HepG2 (cell line): ENCODE data around the gene CCM2L. TPM values are rescaled to one million over a fixed set of nuclear protein-coding genes. Genes with fewer than 3 reads are reported as not detected.

ENCODE experiments used
- ATAC-seq: fragments of 200-7000 bp; cut with Tn5 transposase; 3 replicates; pipeline ENCODE4 v1.9.1; 2020; ENCODE audit warnings: mild to moderate bottlenecking, moderate library complexity
- BruUV-seq: library from RNA; stranded (reverse); fragments of 400-500 nt; replicated peaks from 2 replicates; lab custom pipeline; 2021; lab: Mats Ljungman, UMichigan
- CTCF ChIA-PET: fragments of 300-600 bp; formaldehyde crosslinking; extraction: SDS; loops from one replicate; lab custom pipeline; 2021; ENCODE audit warnings: low total read pairs, inconsistent platforms, low intra/inter-chr PET ratio; lab: Yijun Ruan, JAX
- POLR2A ChIA-PET: fragments of 350-600 bp; sonication (Branson Sonifier 250); formaldehyde crosslinking; loops from one replicate; lab custom pipeline; 2020; ENCODE audit warnings: antibody characterized with exemption, inconsistent platforms; lab: Yijun Ruan, JAX
- DNase-seq: peaks from one replicate; pipeline ENCODE4 v3.0.0-alpha.2; 2015; ENCODE audit warnings: low spot score
- FAIRE-seq: peaks from 3 replicates; lab custom pipeline; 2011; peaks lifted over from hg19 to GRCh38; lab: Jason Lieb, UNC
- H2AFZ ChIP-seq: one replicate; pipeline ENCODE4 v1.6.1; 2011; ENCODE audit warnings: low read length, inconsistent platforms
- H3K27ac ChIP-seq: fragments of 300-600 bp; 3 replicates; pipeline ENCODE4 v1.8.0; 2011; ENCODE audit warnings: mixed run types, mild to moderate bottlenecking, mixed read lengths, low read length, inconsistent platforms; ENCODE audit not compliant: insufficient read depth; ENCODE audit errors: extremely low read length
- H3K27me3 ChIP-seq, 2 experiments: fragments of 200-600 bp in 1 of 2; 2 replicates in 1 of 2; 3 replicates in 1 of 2; pipeline versions ENCODE4 v1.6.0 to v1.8.0; 2011; ENCODE audit warnings: low read length in 2 of 2, mild to moderate bottlenecking in 2 of 2, moderate library complexity in 2 of 2, inconsistent platforms in 1 of 2; ENCODE audit not compliant: insufficient read depth in 2 of 2, control insufficient read depth in 1 of 2
- H3K36me3 ChIP-seq, 2 experiments: fragments of 200-600 bp in 1 of 2; replicated peaks in 1 of 2; 2 replicates in 1 of 2; 3 replicates in 1 of 2; pipeline versions ENCODE4 v1.5.1 to v1.8.0; 2011; ENCODE audit warnings: low read length in 2 of 2, inconsistent platforms in 1 of 2; ENCODE audit not compliant: insufficient read depth in 2 of 2, control insufficient read depth in 1 of 2
- H3K4me1 ChIP-seq: 2 replicates; pipeline ENCODE4 v1.5.1; 2012; ENCODE audit warnings: low read length, inconsistent platforms; ENCODE audit not compliant: insufficient read depth
- H3K4me2 ChIP-seq: 2 replicates; pipeline ENCODE4 v1.6.0; 2011; ENCODE audit warnings: low read depth, low read length, inconsistent platforms
- H3K4me3 ChIP-seq, 3 experiments: fragments of 200-600 bp in 1 of 3; sonication (generic), shearing (Covaris generic) in 1 of 3; replicated peaks in 1 of 3; 2 replicates each; pipeline ENCODE4 v1.5.1; 2011 to 2016; ENCODE audit warnings: low read length in 3 of 3, inconsistent platforms in 2 of 3, low read depth in 2 of 3, mild to moderate bottlenecking in 2 of 3, control low read depth in 1 of 3, mixed read lengths in 1 of 3; ENCODE audit not compliant: insufficient read depth in 1 of 3
- H3K79me2 ChIP-seq: one replicate; pipeline ENCODE4 v1.6.1; 2011; ENCODE audit warnings: low read length, inconsistent platforms; ENCODE audit not compliant: insufficient read depth
- H3K9ac ChIP-seq: 2 replicates; pipeline ENCODE4 v1.6.0; 2011; ENCODE audit warnings: mild to moderate bottlenecking, low read depth, low read length, inconsistent platforms; ENCODE audit not compliant: insufficient read depth
- H3K9me3 ChIP-seq: 2 replicates; pipeline ENCODE4 v1.5.1; 2012; ENCODE audit warnings: mild to moderate bottlenecking, low read length
- H4K20me1 ChIP-seq: 2 replicates; pipeline ENCODE4 v1.6.0; 2011; ENCODE audit warnings: inconsistent platforms, mild to moderate bottlenecking, low read length, moderate library complexity; ENCODE audit not compliant: insufficient read depth
- AHR ChIP-seq: IDR thresholded peaks from 2 replicates; pipeline ENCODE4 v1.6.1; 2018; ENCODE audit warnings: missing genetic modification reagents, missing compliant biosample characterization
- ATF7 ChIP-seq, 2 experiments: fragments of 450-650 bp in 1 of 2; sonication (generic) in 1 of 2; formaldehyde crosslinking in 1 of 2; IDR thresholded peaks; 2 replicates each; pipeline versions ENCODE4 v1.4.0 to v1.6.1; 2016 to 2020; ENCODE audit warnings: antibody characterized with exemption in 1 of 2, mild to moderate bottlenecking in 1 of 2, missing genetic modification reagents in 1 of 2
- IKZF1 ChIP-seq: fragments of 450-650 bp; IDR thresholded peaks from 2 replicates; pipeline ENCODE4 v1.7.1; 2016
- MXD1 ChIP-seq: sonication (generic); formaldehyde crosslinking; IDR thresholded peaks from 2 replicates; pipeline ENCODE4 v1.4.0; 2020; ENCODE audit warnings: mild to moderate bottlenecking, missing genetic modification reagents
- TBL1XR1 ChIP-seq: fragments of 150-350 bp; IDR thresholded peaks from 2 replicates; pipeline ENCODE4 v1.6.1; 2014; ENCODE audit warnings: borderline replicate concordance, low read length; ENCODE audit not compliant: partially characterized antibody
- ZNF276 ChIP-seq: sonication (generic); formaldehyde crosslinking; IDR thresholded peaks from 2 replicates; pipeline ENCODE4 v1.4.0; 2020; ENCODE audit warnings: mild to moderate bottlenecking, low read depth, missing genetic modification reagents
- ZNF598 ChIP-seq: sonication (generic); formaldehyde crosslinking; IDR thresholded peaks from 2 replicates; pipeline ENCODE4 v1.5.1; 2020; ENCODE audit warnings: mild to moderate bottlenecking, missing genetic modification reagents, borderline replicate concordance
- ZNF629 ChIP-seq: sonication (generic); formaldehyde crosslinking; conservative IDR thresholded peaks from 2 replicates; pipeline ENCODE4 v1.5.0; 2020; ENCODE audit warnings: missing genetic modification reagents
- ZNF672 ChIP-seq: sonication (generic); formaldehyde crosslinking; IDR thresholded peaks from 2 replicates; pipeline ENCODE4 v1.8.1; 2022; ENCODE audit warnings: missing genetic modification reagents
- WGBS: methylation state at CpG from one replicate; pipeline ENCODE4 v1.1.6; 2017; ENCODE audit warnings: low lambda C conversion rate; 5-methylcytosine and 5-hydroxymethylcytosine counted together
- in situ Hi-C: cut with HindIII; loops from 2 replicates; pipeline ENCODE4 v1.10.0; 2017; ENCODE audit warnings: low pct_unique_long_range_greater_than_20kb; ENCODE audit not compliant: extremely low pct_ligation_motif_present
- intact Hi-C: fragments of 100-400 bp; cut with micrococcal nuclease; formaldehyde crosslinking; loops from one replicate; pipeline ENCODE4 v1.10.0; 2022; ENCODE audit not compliant: unreplicated experiment
- polyA plus RNA-seq, 8 experiments: library from polyadenylated mRNA; depleted of rRNA in 3 of 8; stranded (reverse) in 7 of 8; unstranded in 1 of 8; fragments of >200 nt; fragmentation: Illumina TruSeq in 4 of 8; extraction: Trizol in 4 of 8; gene quantifications; 2 replicates each; pipeline versions ENCODE4 v1.2.1 to v1.2.3, GENCODE V29; 2011 to 2016; ENCODE audit warnings: low read depth in 4 of 8, missing spikeins in 1 of 8, mixed read lengths in 1 of 8; ENCODE audit not compliant: insufficient read depth in 1 of 8
- total RNA-seq, 5 experiments: library from RNA; depleted of rRNA; stranded (reverse); fragments of >200 nt; fragmentation: Illumina TruSeq; extraction: Trizol; gene quantifications; 2 replicates each; pipeline ENCODE4 v1.2.3, GENCODE V29; 2016; ENCODE audit warnings: low read depth in 1 of 5

Gene CCM2L
- total and polyA plus RNA-seq, 2 of the 13 experiments (the other 11 are each of a cell fraction or from before 2014, with no cell fraction given) = 0.15 TPM; not detected in 1

GRCh38 chr20:31974951-31975487 lies 35.2 kb upstream of the CCM2L start (continued):
- no peak for TF ChIP-seq TBL1XR1
- TF ChIP-seq AHR = no peak
- TF ChIP-seq MXD1 (CRISPR knock-in tag) = no peak
- no peak for TF ChIP-seq IKZF1

DNA sequence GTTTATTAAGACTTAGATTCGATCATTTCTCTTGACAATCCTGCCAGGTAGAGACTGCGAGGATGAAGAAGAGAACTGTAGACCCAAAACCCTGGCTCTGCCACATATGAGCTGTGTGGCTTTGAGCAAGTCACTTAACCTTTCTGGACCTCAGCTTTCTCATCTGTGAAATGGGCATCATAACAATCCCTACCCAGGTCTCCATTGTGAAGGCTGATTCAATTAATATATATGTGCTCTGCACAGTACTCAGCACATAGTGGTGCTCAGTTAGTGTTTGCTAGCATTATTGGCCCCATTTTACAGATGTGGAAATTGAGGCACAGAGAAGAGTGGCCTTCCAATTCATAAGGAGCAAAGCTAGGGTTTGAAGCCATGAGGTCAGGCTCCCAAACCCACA lies 34.4 kb upstream of the CCM2L start:
- WGBS = 2% methylated on average over 2 of the region's 2 CpGs
- FAIRE-seq = no peak
- no peaks in the 10 kb centered on the region for H3K9me3 ChIP-seq
- no peak overlapping the region for H2AFZ ChIP-seq
- in situ Hi-C loops (no loop called here), intact Hi-C loops (no loop called here)
- TF ChIP-seq ZNF629 (CRISPR knock-in tag) (peak; percentile 87), ZNF672 (CRISPR knock-in tag) (no peak)
- H3K79me2 ChIP-seq = no peaks in the 10 kb centered on the region
- no peak overlapping the region for H3K4me2 ChIP-seq
- no peak overlapping the region for H3K9ac ChIP-seq
- H3K4me1 ChIP-seq = no peaks in the 10 kb centered on the region
- H3K27ac ChIP-seq = no peak overlapping the region
- no peak overlapping the region for H3K4me3 ChIP-seq
- H3K36me3 ChIP-seq = no peaks in the 10 kb centered on the region
- ATAC-seq = no peak
- CTCF ChIA-PET = no interaction called here
- POLR2A ChIA-PET = interaction anchor here (1.5 kb wide), 1 partner anchor 24 kb away, joined by 3 read pairs; no protein-coding TSS in a partner anchor
- H3K27me3 ChIP-seq = peaks cover 2 to 5% of the 10 kb centered on the region in 2 experiments; a peak in 4 of 5 replicates
- no TSS peak for BruUV-seq
- H4K20me1 ChIP-seq = no peaks in the 10 kb centered on the region
- no peak for DNase-seq

- Histone ChIP-seq H3K36me3 (no peaks in the 10 kb centered on the region), H4K20me1 (no peaks in the 10 kb centered on the region), H2AFZ (no peak overlapping the region), H3K4me2 (no peak overlapping the region), H3K9me3 (no peaks in the 10 kb centered on the region), H3K9ac (no peak overlapping the region), H3K27me3 (peaks cover 2 to 12% of the 10 kb centered on the region in 2 experiments; a peak in 4 of 5 replicates), H3K4me1 (no peaks in the 10 kb centered on the region), H3K79me2 (no peaks in the 10 kb centered on the region), H3K27ac (no peak overlapping the region), H3K4me3 (no peak overlapping the region)
- WGBS = 16% methylated on average over 4 of the region's 4 CpGs
- DNase-seq (no peak), FAIRE-seq (no peak), ATAC-seq (no peak)
- intact Hi-C loops = no loop called here
- no TSS peak for BruUV-seq
- POLR2A ChIA-PET = no interaction called here
- TF ChIP-seq ZNF276 (no peak), ATF7 (IDR thresholded peaks at IDR 0.05) (no peak), ATF7 (CRISPR knock-in tag; IDR thresholded peaks at IDR 0.05) (no peak), ZNF598 (CRISPR knock-in tag) (no peak)
- in situ Hi-C loops = no loop called here
- CTCF ChIA-PET = no interaction called here
Observed at GRCh38 chr20:31977080-31977479, 33.2 kb upstream of the CCM2L start.
